ENCODE measurements around the gene TMEM198. TPM values are rescaled to one million over a fixed set of nuclear protein-coding genes. Genes with fewer than 3 reads are reported as not detected.

Gene TMEM198
- total and polyA plus RNA-seq, 9 of the 15 experiments (the other 6 are each of a cell fraction or from before 2014, with no cell fraction given), result 0.03 to 3.8 (median 1.0) TPM

- TF ChIP-seq PKNOX1 (IDR thresholded peaks at IDR 0.05) (peak; percentile 94), ZBTB40 (IDR thresholded peaks at IDR 0.05) (peak; percentile 90), ZBTB40 (CRISPR knock-in tag; IDR thresholded peaks at IDR 0.05) (no peak), ETV5 (CRISPR knock-in tag; IDR thresholded peaks at IDR 0.05; ENCODE audit: low read depth) (peak; percentile 86; the same call in 1 of the 2 replicates), ZC3H8 (IDR thresholded peaks at IDR 0.05) (no peak), PYGO2 (tag; IDR thresholded peaks at IDR 0.05) (no peak), CCNT2 (IDR thresholded peaks at IDR 0.05; ENCODE audit: borderline replicate concordance, extremely low read depth, insufficient read length, low read depth, low read length) (peak; percentile 57), JUN (IDR thresholded peaks at IDR 0.05; ENCODE audit: borderline replicate concordance, low read depth, low read length) (peak; percentile 54; the same call in 1 of the 2 replicates), JUN (CRISPR knock-in tag; IDR thresholded peaks at IDR 0.05; ENCODE audit: borderline replicate concordance) (peak; percentile 83; the same call in 1 of the 2 replicates), SMAD3 (CRISPR knock-in tag; conservative IDR thresholded peaks at IDR 0.05) (no peak), TCF7L2 (IDR thresholded peaks at IDR 0.05; ENCODE audit: low read depth, low read length) (peak; percentile 68), RB1 (IDR thresholded peaks at IDR 0.05; ENCODE audit: low read depth) (peak; percentile 42; the same call in 1 of the 2 replicates), E2F5 (CRISPR knock-in tag; IDR thresholded peaks at IDR 0.05) (no peak)
- TF ChIP-seq, protein P1, sequence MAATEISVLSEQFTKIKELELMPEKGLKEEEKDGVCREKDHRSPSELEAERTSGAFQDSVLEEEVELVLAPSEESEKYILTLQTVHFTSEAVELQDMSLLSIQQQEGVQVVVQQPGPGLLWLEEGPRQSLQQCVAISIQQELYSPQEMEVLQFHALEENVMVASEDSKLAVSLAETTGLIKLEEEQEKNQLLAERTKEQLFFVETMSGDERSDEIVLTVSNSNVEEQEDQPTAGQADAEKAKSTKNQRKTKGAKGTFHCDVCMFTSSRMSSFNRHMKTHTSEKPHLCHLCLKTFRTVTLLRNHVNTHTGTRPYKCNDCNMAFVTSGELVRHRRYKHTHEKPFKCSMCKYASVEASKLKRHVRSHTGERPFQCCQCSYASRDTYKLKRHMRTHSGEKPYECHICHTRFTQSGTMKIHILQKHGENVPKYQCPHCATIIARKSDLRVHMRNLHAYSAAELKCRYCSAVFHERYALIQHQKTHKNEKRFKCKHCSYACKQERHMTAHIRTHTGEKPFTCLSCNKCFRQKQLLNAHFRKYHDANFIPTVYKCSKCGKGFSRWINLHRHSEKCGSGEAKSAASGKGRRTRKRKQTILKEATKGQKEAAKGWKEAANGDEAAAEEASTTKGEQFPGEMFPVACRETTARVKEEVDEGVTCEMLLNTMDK (IDR thresholded peaks at IDR 0.05; ENCODE audit: borderline replicate concordance, insufficient read depth, low read depth, low read length, poor library complexity, severe bottlenecking), result no peak
Measured at GRCh38 chr2:219543596-219544358, at the start of gene TMEM198, which contains the start of gene CHPF (continued).

All from K562 (cell line).